Activated naive CD8-positive, alpha-beta T cell treated with anti-CD3 and anti-CD28 coated beads, Interleukin-2, amount 10 ng/mL, durations not matched to agents 7 days and 5 days (primary cell): Measurements from ENCODE around the gene CHIC1. TPM values are rescaled to one million over a fixed set of nuclear protein-coding genes. Genes with fewer than 3 reads are reported as not detected.
"Not testable (repeated sequence)": the region's sequence is repeated elsewhere in the genome, so short reads cannot be mapped to it uniquely, and the experiment has no call there.

Source experiments
- ATAC-seq: fragments of 150-1000 bp; cut with Tn5 transposase; one replicate; pipeline ENCODE4 v1.10.0; 2021; ENCODE audit warnings: low read depth, moderate library complexity
- POLR2A ChIA-PET: fragments of 350-600 bp; sonication (Branson Sonifier 250); formaldehyde crosslinking; loops from one replicate; lab custom pipeline; 2021; ENCODE audit warnings: antibody characterized with exemption; lab: Charles Lee
- DNase-seq: peaks from one replicate; pipeline ENCODE4 v3.0.0; 2021
- H3K27ac Mint-ChIP-seq: one replicate; pipeline ENCODE4 v1.8.0; 2022; ENCODE audit warnings: mild to moderate bottlenecking, mixed read lengths
- H3K27me3 Mint-ChIP-seq: one replicate; pipeline ENCODE4 v1.8.0; 2022; ENCODE audit warnings: mild to moderate bottlenecking, moderate library complexity, mixed read lengths
- H3K36me3 Mint-ChIP-seq: one replicate; pipeline ENCODE4 v1.8.0; 2021; ENCODE audit warnings: mild to moderate bottlenecking, mixed read lengths
- H3K4me1 Mint-ChIP-seq: one replicate; pipeline ENCODE4 v1.8.0; 2021; ENCODE audit warnings: mixed read lengths
- H3K4me3 Mint-ChIP-seq: one replicate; pipeline ENCODE4 v1.8.0; 2022; ENCODE audit warnings: mild to moderate bottlenecking, moderate library complexity, mixed read lengths
- H3K9me3 Mint-ChIP-seq: one replicate; pipeline ENCODE4 v1.8.0; 2021; ENCODE audit warnings: mixed read lengths
- total RNA-seq, 2 experiments: library from RNA; stranded (reverse); gene quantifications; one replicate each; pipeline ENCODE4 v1.2.3, GENCODE V29; 2021

CHIC1 gene
- total RNA-seq, 2 experiments from 2014 or later = 8.4 to 8.6 TPM

- H3K4me3 Mint-ChIP-seq, ATAC-seq, DNase-seq, H3K9me3 Mint-ChIP-seq, H3K27me3 Mint-ChIP-seq, H3K27ac Mint-ChIP-seq, H3K4me1 Mint-ChIP-seq, POLR2A ChIA-PET: not testable (repeated sequence)
- peaks cover 26% of the 10 kb centered on the region for H3K36me3 Mint-ChIP-seq
Observed at GRCh38 chrX:73641669-73642068, 78.7 kb downstream of the CHIC1 start.

GRCh38 chrX:73647212-73647611, 84.2 kb downstream of the CHIC1 start:
- Mint-ChIP-seq H3K4me3 (no peak overlapping the region), H3K9me3 (peaks cover 6% of the 10 kb centered on the region), H3K4me1 (no peaks in the 10 kb centered on the region), H3K27ac (no peak overlapping the region), H3K27me3 (no peaks in the 10 kb centered on the region), H3K36me3 (peaks cover 11% of the 10 kb centered on the region)
- POLR2A ChIA-PET = no interaction called here
- no peak for DNase-seq
- ATAC-seq = no peak

GRCh38 chrX:73647632-73648322, 84.8 kb downstream of the CHIC1 start:
- peaks cover 6% of the 10 kb centered on the region for H3K9me3 Mint-ChIP-seq
- no peak overlapping the region for H3K27ac Mint-ChIP-seq
- DNase-seq (no peak), ATAC-seq (no peak)
- no peak overlapping the region for H3K4me3 Mint-ChIP-seq
- POLR2A ChIA-PET = no interaction called here
- no peaks in the 10 kb centered on the region for H3K4me1 Mint-ChIP-seq
- peaks cover 11% of the 10 kb centered on the region for H3K36me3 Mint-ChIP-seq
- no peaks in the 10 kb centered on the region for H3K27me3 Mint-ChIP-seq

- H3K4me1 Mint-ChIP-seq, H3K27me3 Mint-ChIP-seq, POLR2A ChIA-PET, H3K9me3 Mint-ChIP-seq, DNase-seq, H3K36me3 Mint-ChIP-seq, ATAC-seq, H3K27ac Mint-ChIP-seq, H3K4me3 Mint-ChIP-seq: not testable (repeated sequence)
Observed at GRCh38 chrX:73661322-73661721, 98.3 kb downstream of the CHIC1 start.

GRCh38 chrX:73668779-73669178, 105.8 kb downstream of the CHIC1 start:
- no peak for ATAC-seq
- H3K4me3 Mint-ChIP-seq = no peak overlapping the region
- no peaks in the 10 kb centered on the region for H3K4me1 Mint-ChIP-seq
- no peak for DNase-seq
- POLR2A ChIA-PET = no interaction called here
- peaks cover 6% of the 10 kb centered on the region for H3K36me3 Mint-ChIP-seq
- H3K27ac Mint-ChIP-seq = no peak overlapping the region
- H3K27me3 Mint-ChIP-seq = no peaks in the 10 kb centered on the region
- peaks cover 9% of the 10 kb centered on the region for H3K9me3 Mint-ChIP-seq

- Mint-ChIP-seq H3K27ac (no peak overlapping the region), H3K9me3 (no peaks in the 10 kb centered on the region), H3K36me3 (peaks cover under 1% of the 10 kb centered on the region), H3K27me3 (no peaks in the 10 kb centered on the region), H3K4me1 (no peaks in the 10 kb centered on the region), H3K4me3 (no peak overlapping the region)
- ATAC-seq (no peak), DNase-seq (no peak)
- POLR2A ChIA-PET = no interaction called here
Observed at GRCh38 chrX:73681408-73681807, 118.4 kb downstream of the CHIC1 start.

- DNase-seq = no peak
- H3K36me3 Mint-ChIP-seq = no peaks in the 10 kb centered on the region
- H3K9me3 Mint-ChIP-seq = no peaks in the 10 kb centered on the region
- no peak overlapping the region for H3K27ac Mint-ChIP-seq
- no peaks in the 10 kb centered on the region for H3K27me3 Mint-ChIP-seq
- H3K4me1 Mint-ChIP-seq = no peaks in the 10 kb centered on the region
- POLR2A ChIA-PET = no interaction called here
- no peak overlapping the region for H3K4me3 Mint-ChIP-seq
- no peak for ATAC-seq
Observed at GRCh38 chrX:73683236-73683859, 120.4 kb downstream of the CHIC1 start.

GRCh38 chrX:73707014-73707413, 144.0 kb downstream of the CHIC1 start:
- POLR2A ChIA-PET, H3K4me3 Mint-ChIP-seq, DNase-seq, H3K36me3 Mint-ChIP-seq, H3K9me3 Mint-ChIP-seq, H3K4me1 Mint-ChIP-seq, H3K27me3 Mint-ChIP-seq, ATAC-seq, H3K27ac Mint-ChIP-seq: not testable (repeated sequence)

- Mint-ChIP-seq H3K27me3 (no peaks in the 10 kb centered on the region), H3K4me1 (no peaks in the 10 kb centered on the region), H3K4me3 (no peak overlapping the region), H3K36me3 (no peaks in the 10 kb centered on the region), H3K9me3 (peaks cover 1% of the 10 kb centered on the region), H3K27ac (no peak overlapping the region)
- POLR2A ChIA-PET = no interaction called here
- ATAC-seq = no peak
- DNase-seq = no peak
Observed at GRCh38 chrX:73728602-73729001, 165.6 kb downstream of the CHIC1 start.

Other genes with a start within 250 kb of the CHIC1 start
- gene CDX4, start 116.1 kb upstream of the CHIC1 start, total RNA-seq = not detected